ENCODE data around the gene APOL2.

The APOL2 gene

DNA sequence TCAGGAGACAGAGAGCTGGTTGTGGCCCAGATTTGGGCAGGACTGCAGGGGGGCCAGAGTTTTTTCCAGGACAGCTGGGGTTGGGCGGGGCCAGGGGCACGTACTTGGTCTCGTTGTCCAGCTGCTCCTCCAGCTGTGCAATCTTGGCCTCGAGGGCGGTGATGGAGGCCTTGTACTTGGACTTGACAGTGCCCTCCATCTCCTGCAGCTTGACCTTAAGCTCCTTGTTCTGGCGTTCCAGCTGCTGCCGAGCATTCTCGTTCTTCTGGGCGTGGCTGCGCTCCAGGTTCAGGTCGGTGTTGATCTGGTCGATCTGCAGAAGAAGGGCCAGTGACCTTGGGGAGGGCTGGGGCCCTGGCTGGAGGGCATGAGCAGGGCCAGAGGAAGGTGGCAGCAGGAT is 45.7 kb upstream of the APOL2 start:
- Histone ChIP-seq H4K8ac (ENCODE audit: low read depth, low read length) (no peak overlapping the region), H3K79me2 (ENCODE audit: control insufficient read depth, insufficient read depth, low read length) (no peaks in the 10 kb centered on the region), H3K18ac (ENCODE audit: low read length) (no peak overlapping the region), H2AK5ac (ENCODE audit: low read length) (no peak overlapping the region), H3K56ac (ENCODE audit: low read length) (no peak overlapping the region), H3K36me3 (ENCODE audit: control insufficient read depth, insufficient read depth, low read length) (peaks cover 43% of the 10 kb centered on the region), H2BK5ac (ENCODE audit: low read length) (no peak overlapping the region), H3K79me1 (ENCODE audit: low read length) (no peaks in the 10 kb centered on the region), H3K4me2 (ENCODE audit: low read length) (no peak overlapping the region), H2BK120ac (ENCODE audit: low read depth, low read length) (no peak overlapping the region), H3K27me3 (ENCODE audit: insufficient read depth, low read length, poor library complexity) (no peaks in the 10 kb centered on the region), H3K4me3 (ENCODE audit: low read length) (no peak overlapping the region), H3K27ac (ENCODE audit: low read depth, low read length) (no peak overlapping the region), H3K23ac (ENCODE audit: low read length) (no peak overlapping the region), H4K5ac (ENCODE audit: low read length) (no peak overlapping the region), H3K9ac (ENCODE audit: low read length) (no peak overlapping the region), H3K4me1 (ENCODE audit: control insufficient read depth, low read depth, low read length) (no peaks in the 10 kb centered on the region), H3K4ac (ENCODE audit: low read depth, low read length) (no peak overlapping the region), H2BK15ac (replicated peaks; ENCODE audit: low read depth) (no peak overlapping the region)
- no peak for DNase-seq
- no CpG with 5 or more reads among the region's 12 CpGs for WGBS (ENCODE audit: extremely low coverage, insufficient coverage, low lambda C conversion rate)

DNA sequence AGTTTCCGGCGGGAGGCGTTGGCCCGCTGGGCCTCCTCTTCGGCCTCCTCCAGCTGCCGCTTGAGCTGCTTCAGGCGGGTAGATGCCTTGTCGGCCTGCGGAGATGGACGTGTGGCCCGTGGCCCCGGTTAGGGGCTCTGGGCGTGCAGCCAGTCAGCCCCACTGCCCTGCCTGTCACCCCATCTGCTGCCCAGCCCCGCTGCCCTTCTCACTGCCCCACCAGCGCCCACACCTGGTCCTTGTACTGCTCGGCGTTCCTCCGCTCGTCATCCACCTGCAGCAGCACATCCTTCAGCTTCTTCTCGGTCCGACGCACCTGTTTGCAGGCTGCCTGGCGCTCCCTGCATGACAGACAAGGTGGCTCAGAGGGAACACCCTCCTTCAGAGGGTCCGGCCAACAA is 44.8 kb upstream of the APOL2 start:
- no peaks in the 10 kb centered on the region for H3K79me2 ChIP-seq (ENCODE audit: control insufficient read depth, insufficient read depth, low read length)
- no peak overlapping the region for H2BK15ac ChIP-seq (replicated peaks; ENCODE audit: low read depth)
- no peak overlapping the region for H2BK5ac ChIP-seq (ENCODE audit: low read length)
- no peak overlapping the region for H3K4me3 ChIP-seq (ENCODE audit: low read length)
- peaks cover 36% of the 10 kb centered on the region for H3K36me3 ChIP-seq (ENCODE audit: control insufficient read depth, insufficient read depth, low read length)
- H3K56ac ChIP-seq (ENCODE audit: low read length) = no peak overlapping the region
- H3K18ac ChIP-seq (ENCODE audit: low read length) = no peak overlapping the region
- H2BK120ac ChIP-seq (ENCODE audit: low read depth, low read length) = no peak overlapping the region
- no peaks in the 10 kb centered on the region for H3K4me1 ChIP-seq (ENCODE audit: control insufficient read depth, low read depth, low read length)
- no peak overlapping the region for H4K5ac ChIP-seq (ENCODE audit: low read length)
- no peaks in the 10 kb centered on the region for H3K27me3 ChIP-seq (ENCODE audit: insufficient read depth, low read length, poor library complexity)
- no peak overlapping the region for H3K4ac ChIP-seq (ENCODE audit: low read depth, low read length)
- no peak overlapping the region for H3K23ac ChIP-seq (ENCODE audit: low read length)
- H3K9ac ChIP-seq (ENCODE audit: low read length) = no peak overlapping the region
- no peak for DNase-seq
- no peak overlapping the region for H4K8ac ChIP-seq (ENCODE audit: low read depth, low read length)
- H3K4me2 ChIP-seq (ENCODE audit: low read length) = no peak overlapping the region
- H3K27ac ChIP-seq (ENCODE audit: low read depth, low read length) = no peak overlapping the region
- no peak overlapping the region for H2AK5ac ChIP-seq (ENCODE audit: low read length)
- no peaks in the 10 kb centered on the region for H3K79me1 ChIP-seq (ENCODE audit: low read length)
- no CpG with 5 or more reads among the region's 24 CpGs for WGBS (ENCODE audit: extremely low coverage, insufficient coverage, low lambda C conversion rate)

DNA sequence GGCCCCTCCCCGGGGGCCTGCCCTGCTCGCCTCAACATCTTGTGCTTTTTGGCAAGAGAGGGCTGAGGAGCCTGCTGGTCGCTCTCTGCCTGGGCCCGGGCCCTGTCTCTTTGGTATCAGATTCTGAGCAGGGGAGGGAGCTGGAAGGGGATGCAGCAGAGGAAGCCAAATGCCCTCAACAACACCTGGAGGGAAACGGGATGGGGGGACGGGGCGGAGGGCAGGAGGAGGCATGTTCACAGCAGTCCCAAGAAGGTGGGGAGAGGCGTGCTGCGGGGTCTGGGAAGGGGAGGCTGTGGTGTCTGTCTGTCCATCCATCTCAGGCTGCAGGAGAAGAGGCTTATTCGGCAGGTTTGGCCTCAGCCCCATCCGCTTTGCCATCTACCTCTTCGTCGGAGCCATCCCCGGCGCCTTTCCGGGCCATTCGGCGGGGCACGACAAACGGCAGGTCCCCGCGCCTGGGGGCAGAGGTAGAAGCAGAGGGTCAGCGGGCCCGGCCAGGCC is 43.1 kb upstream of the APOL2 start:
- H3K79me1 ChIP-seq (ENCODE audit: low read length) = no peaks in the 10 kb centered on the region
- H3K36me3 ChIP-seq (ENCODE audit: control insufficient read depth, insufficient read depth, low read length) = peaks cover 26% of the 10 kb centered on the region
- H3K27me3 ChIP-seq (ENCODE audit: insufficient read depth, low read length, poor library complexity) = no peaks in the 10 kb centered on the region
- H2BK5ac ChIP-seq (ENCODE audit: low read length) = no peak overlapping the region
- H3K4me1 ChIP-seq (ENCODE audit: control insufficient read depth, low read depth, low read length) = no peaks in the 10 kb centered on the region
- no peak overlapping the region for H2AK5ac ChIP-seq (ENCODE audit: low read length)
- no peak overlapping the region for H3K56ac ChIP-seq (ENCODE audit: low read length)
- no peak for DNase-seq
- no peak overlapping the region for H3K23ac ChIP-seq (ENCODE audit: low read length)
- no peak overlapping the region for H4K8ac ChIP-seq (ENCODE audit: low read depth, low read length)
- H3K18ac ChIP-seq (ENCODE audit: low read length) = no peak overlapping the region
- no peak overlapping the region for H3K4me2 ChIP-seq (ENCODE audit: low read length)
- no peak overlapping the region for H3K9ac ChIP-seq (ENCODE audit: low read length)
- no CpG with 5 or more reads among the region's 24 CpGs for WGBS (ENCODE audit: extremely low coverage, insufficient coverage, low lambda C conversion rate)
- H2BK15ac ChIP-seq (replicated peaks; ENCODE audit: low read depth) = no peak overlapping the region
- no peak overlapping the region for H3K27ac ChIP-seq (ENCODE audit: low read depth, low read length)
- H3K4me3 ChIP-seq (ENCODE audit: low read length) = no peak overlapping the region
- H3K4ac ChIP-seq (ENCODE audit: low read depth, low read length) = no peak overlapping the region
- no peak overlapping the region for H2BK120ac ChIP-seq (ENCODE audit: low read depth, low read length)
- no peaks in the 10 kb centered on the region for H3K79me2 ChIP-seq (ENCODE audit: control insufficient read depth, insufficient read depth, low read length)
- H4K5ac ChIP-seq (ENCODE audit: low read length) = no peak overlapping the region

GRCh38 chr22:36281781-36282327 is 42.5 kb upstream of the APOL2 start:
- no peak overlapping the region for H3K9ac ChIP-seq (ENCODE audit: low read length)
- H3K79me2 ChIP-seq (ENCODE audit: control insufficient read depth, insufficient read depth, low read length) = no peaks in the 10 kb centered on the region
- no peak overlapping the region for H3K56ac ChIP-seq (ENCODE audit: low read length)
- H3K27me3 ChIP-seq (ENCODE audit: insufficient read depth, low read length, poor library complexity) = no peaks in the 10 kb centered on the region
- no peak overlapping the region for H4K5ac ChIP-seq (ENCODE audit: low read length)
- H3K4me1 ChIP-seq (ENCODE audit: control insufficient read depth, low read depth, low read length) = no peaks in the 10 kb centered on the region
- no CpG with 5 or more reads among the region's 14 CpGs for WGBS (ENCODE audit: extremely low coverage, insufficient coverage, low lambda C conversion rate)
- no peak overlapping the region for H2BK5ac ChIP-seq (ENCODE audit: low read length)
- H2BK120ac ChIP-seq (ENCODE audit: low read depth, low read length) = no peak overlapping the region
- H3K4ac ChIP-seq (ENCODE audit: low read depth, low read length) = no peak overlapping the region
- H3K79me1 ChIP-seq (ENCODE audit: low read length) = no peaks in the 10 kb centered on the region
- no peak overlapping the region for H3K18ac ChIP-seq (ENCODE audit: low read length)
- H3K27ac ChIP-seq (ENCODE audit: low read depth, low read length) = no peak overlapping the region
- H3K4me3 ChIP-seq (ENCODE audit: low read length) = no peak overlapping the region
- no peak overlapping the region for H3K23ac ChIP-seq (ENCODE audit: low read length)
- peaks cover 26% of the 10 kb centered on the region for H3K36me3 ChIP-seq (ENCODE audit: control insufficient read depth, insufficient read depth, low read length)
- no peak overlapping the region for H3K4me2 ChIP-seq (ENCODE audit: low read length)
- H2AK5ac ChIP-seq (ENCODE audit: low read length) = no peak overlapping the region
- no peak for DNase-seq
- H4K8ac ChIP-seq (ENCODE audit: low read depth, low read length) = no peak overlapping the region
- no peak overlapping the region for H2BK15ac ChIP-seq (replicated peaks; ENCODE audit: low read depth)

DNA sequence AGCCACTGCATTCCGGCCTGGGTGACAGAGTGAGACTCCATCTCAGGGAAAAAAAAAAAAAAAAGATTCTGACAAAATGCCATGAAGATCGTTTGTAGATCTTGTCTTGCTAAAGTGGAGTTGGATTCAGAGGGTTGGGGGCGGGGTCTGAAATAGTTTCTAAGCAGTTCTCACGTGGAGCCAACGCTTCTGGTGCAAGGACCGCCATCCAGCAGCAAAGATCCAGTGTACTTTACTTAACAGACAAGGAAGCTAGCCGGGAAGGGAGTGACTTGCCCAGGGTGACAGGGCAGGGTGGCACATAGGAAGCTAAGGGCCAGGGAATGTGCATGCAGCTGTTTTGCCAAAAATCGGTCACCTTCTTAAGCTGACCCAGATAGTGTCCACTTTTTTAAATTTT is 41.1 kb upstream of the APOL2 start:
- no peak overlapping the region for H3K18ac ChIP-seq (ENCODE audit: low read length)
- H4K8ac ChIP-seq (ENCODE audit: low read depth, low read length) = no peak overlapping the region
- no peaks in the 10 kb centered on the region for H3K27me3 ChIP-seq (ENCODE audit: insufficient read depth, low read length, poor library complexity)
- no peak overlapping the region for H3K4ac ChIP-seq (ENCODE audit: low read depth, low read length)
- H3K79me1 ChIP-seq (ENCODE audit: low read length) = no peaks in the 10 kb centered on the region
- H2BK120ac ChIP-seq (ENCODE audit: low read depth, low read length) = no peak overlapping the region
- H4K5ac ChIP-seq (ENCODE audit: low read length) = no peak overlapping the region
- H3K79me2 ChIP-seq (ENCODE audit: control insufficient read depth, insufficient read depth, low read length) = no peaks in the 10 kb centered on the region
- H3K9ac ChIP-seq (ENCODE audit: low read length) = no peak overlapping the region
- no CpG with 5 or more reads among the region's 8 CpGs for WGBS (ENCODE audit: extremely low coverage, insufficient coverage, low lambda C conversion rate)
- peaks cover 17% of the 10 kb centered on the region for H3K36me3 ChIP-seq (ENCODE audit: control insufficient read depth, insufficient read depth, low read length)
- H3K4me1 ChIP-seq (ENCODE audit: control insufficient read depth, low read depth, low read length) = no peaks in the 10 kb centered on the region
- H3K23ac ChIP-seq (ENCODE audit: low read length) = no peak overlapping the region
- no peak for DNase-seq
- H3K27ac ChIP-seq (ENCODE audit: low read depth, low read length) = no peak overlapping the region
- H2AK5ac ChIP-seq (ENCODE audit: low read length) = no peak overlapping the region
- no peak overlapping the region for H3K4me2 ChIP-seq (ENCODE audit: low read length)
- H2BK5ac ChIP-seq (ENCODE audit: low read length) = no peak overlapping the region
- no peak overlapping the region for H3K4me3 ChIP-seq (ENCODE audit: low read length)
- H3K56ac ChIP-seq (ENCODE audit: low read length) = no peak overlapping the region
- H2BK15ac ChIP-seq (replicated peaks; ENCODE audit: low read depth) = no peak overlapping the region

GRCh38 chr22:36279219-36279666 is 39.9 kb upstream of the APOL2 start:
- Histone ChIP-seq H3K4me1 (ENCODE audit: control insufficient read depth, low read depth, low read length) (no peaks in the 10 kb centered on the region), H4K8ac (ENCODE audit: low read depth, low read length) (no peak overlapping the region), H2BK120ac (ENCODE audit: low read depth, low read length) (no peak overlapping the region), H3K18ac (ENCODE audit: low read length) (no peak overlapping the region), H3K4me3 (ENCODE audit: low read length) (no peak overlapping the region), H3K27me3 (ENCODE audit: insufficient read depth, low read length, poor library complexity) (no peaks in the 10 kb centered on the region), H3K56ac (ENCODE audit: low read length) (no peak overlapping the region), H3K79me1 (ENCODE audit: low read length) (no peaks in the 10 kb centered on the region), H3K4me2 (ENCODE audit: low read length) (no peak overlapping the region), H2AK5ac (ENCODE audit: low read length) (no peak overlapping the region), H3K9ac (ENCODE audit: low read length) (no peak overlapping the region), H2BK5ac (ENCODE audit: low read length) (no peak overlapping the region), H3K27ac (ENCODE audit: low read depth, low read length) (no peak overlapping the region), H3K79me2 (ENCODE audit: control insufficient read depth, insufficient read depth, low read length) (no peaks in the 10 kb centered on the region), H3K36me3 (ENCODE audit: control insufficient read depth, insufficient read depth, low read length) (peaks cover 12% of the 10 kb centered on the region), H4K5ac (ENCODE audit: low read length) (no peak overlapping the region), H2BK15ac (replicated peaks; ENCODE audit: low read depth) (no peak overlapping the region), H3K23ac (ENCODE audit: low read length) (no peak overlapping the region), H3K4ac (ENCODE audit: low read depth, low read length) (no peak overlapping the region)
- no peak for DNase-seq
- no CpG with 5 or more reads among the region's 8 CpGs for WGBS (ENCODE audit: extremely low coverage, insufficient coverage, low lambda C conversion rate)

All from mesendoderm (in vitro differentiated cells).